Fibroblast of lung (primary cell): ENCODE measurements around the gene EXTL1. TPM values are rescaled to one million over a fixed set of nuclear protein-coding genes. Genes with fewer than 3 reads are reported as not detected.
A peak's percentile ranks its signal among the peaks of the same experiment; 100 is the strongest.

ENCODE experiments used
- DNase-seq, 2 donors: peaks; one replicate each; pipeline versions ENCODE4 v3.0.0 to v3.0.0-alpha.2; 2010; ENCODE audit warnings: low read depth in 2 of 2
- H2AFZ ChIP-seq: 2 replicates; pipeline ENCODE4 v1.5.1; 2012; ENCODE audit warnings: low read length, control low read depth, inconsistent platforms
- H3K27ac ChIP-seq: 2 replicates; pipeline ENCODE4 v1.5.1; 2011; ENCODE audit warnings: low read length, control low read depth; ENCODE audit not compliant: insufficient read depth
- H3K27me3 ChIP-seq: 2 replicates; pipeline ENCODE4 v1.5.1; 2011; ENCODE audit warnings: mild to moderate bottlenecking, low read length; ENCODE audit not compliant: control insufficient read depth, insufficient read depth
- H3K36me3 ChIP-seq: 2 replicates; pipeline ENCODE4 v1.5.1; 2011; ENCODE audit warnings: low read length; ENCODE audit not compliant: control insufficient read depth, insufficient read depth
- H3K4me1 ChIP-seq: 2 replicates; pipeline ENCODE4 v1.5.1; 2011; ENCODE audit warnings: low read length; ENCODE audit not compliant: control insufficient read depth, insufficient read depth; ENCODE audit errors: extremely low read depth
- H3K4me2 ChIP-seq: 2 replicates; pipeline ENCODE4 v1.5.1; 2011; ENCODE audit warnings: low read length, control low read depth; ENCODE audit not compliant: insufficient read depth; ENCODE audit errors: extremely low read depth
- H3K4me3 ChIP-seq, 4 experiments: fragments of 200-600 bp in 1 of 4; sonication (generic) in 1 of 4; replicated peaks in 1 of 4; 2 replicates each; pipeline ENCODE4 v1.5.1; 2011 to 2016; ENCODE audit warnings: low read length in 4 of 4, low read depth in 3 of 4, mild to moderate bottlenecking in 3 of 4, control low read depth in 2 of 4, inconsistent platforms in 1 of 4, mixed read lengths in 1 of 4; ENCODE audit not compliant: insufficient read depth in 1 of 4; ENCODE audit errors: control extremely low read depth in 1 of 4
- H3K79me2 ChIP-seq: 2 replicates; pipeline ENCODE4 v1.5.1; 2012; ENCODE audit warnings: mild to moderate bottlenecking, low read length, inconsistent platforms; ENCODE audit not compliant: control insufficient read depth, insufficient read depth
- H3K9ac ChIP-seq: 2 replicates; pipeline ENCODE4 v1.5.1; 2011; ENCODE audit warnings: mild to moderate bottlenecking, low read length, control low read depth; ENCODE audit not compliant: insufficient read depth
- H3K9me3 ChIP-seq: 2 replicates; pipeline ENCODE4 v1.5.1; 2012; ENCODE audit warnings: low read depth, low read length; ENCODE audit not compliant: control insufficient read depth, insufficient read depth
- H4K20me1 ChIP-seq: 2 replicates; pipeline ENCODE4 v1.5.1; 2011; ENCODE audit warnings: low read length; ENCODE audit not compliant: control insufficient read depth, insufficient read depth; ENCODE audit errors: extremely low read depth
- EZH2 ChIP-seq: IDR thresholded peaks from 2 replicates; pipeline ENCODE4 v1.5.1; 2012; ENCODE audit warnings: low read length, control low read depth, mild to moderate bottlenecking; ENCODE audit errors: missing control alignments
- polyA plus RNA-seq, 2 donors: library from polyadenylated mRNA; depleted of rRNA in 1 of 2; stranded (reverse) in 1 of 2; unstranded in 1 of 2; fragments of >200 nt; gene quantifications; 2 replicates each; pipeline ENCODE4 v1.2.1, GENCODE V29; 2011 to 2012; ENCODE audit warnings: missing spikeins in 1 of 2
- total RNA-seq: library from RNA; depleted of rRNA; stranded (reverse); fragments of >200 nt; gene quantifications from 2 replicates; pipeline ENCODE4 v1.2.1, GENCODE V29; 2014
- TF ChIP-seq, protein P1 (sequence below), 2 donors: IDR thresholded peaks in 1 of 2; conservative IDR thresholded peaks in 1 of 2; 1 replicate in 1 of 2; 2 replicates in 1 of 2; pipeline ENCODE4 v1.5.1; 2011 to 2012; ENCODE audit warnings: low read length in 2 of 2, control low read depth in 1 of 2, inconsistent platforms in 1 of 2, low read depth in 1 of 2, mild to moderate bottlenecking in 1 of 2

EXTL1 gene
- total and polyA plus RNA-seq, 2 donors (not counting 1 experiment from before 2014, with no cell fraction given): 0.33 to 0.39 TPM

DNA sequence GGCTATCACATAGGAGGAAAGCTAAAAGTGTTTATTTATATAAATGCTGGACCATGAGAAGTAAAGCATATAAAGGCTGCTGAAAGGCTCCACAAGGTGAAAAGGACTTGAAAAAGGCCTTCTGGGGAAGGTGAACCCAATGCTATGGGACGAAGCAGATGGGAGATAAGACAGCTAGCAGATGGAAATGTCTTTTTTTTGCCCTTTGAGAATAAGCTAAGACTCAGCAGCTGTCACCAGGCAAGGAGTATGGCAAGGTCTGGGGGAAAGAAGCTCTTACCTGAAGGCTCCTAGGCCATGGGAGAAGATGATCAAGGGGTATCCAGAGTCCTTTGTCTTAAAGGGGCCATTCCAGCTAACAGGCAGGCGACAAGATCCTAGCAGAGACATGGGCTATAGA is 33.6 kb upstream of the EXTL1 start:
- H3K27ac ChIP-seq: no peak overlapping the region

DNA sequence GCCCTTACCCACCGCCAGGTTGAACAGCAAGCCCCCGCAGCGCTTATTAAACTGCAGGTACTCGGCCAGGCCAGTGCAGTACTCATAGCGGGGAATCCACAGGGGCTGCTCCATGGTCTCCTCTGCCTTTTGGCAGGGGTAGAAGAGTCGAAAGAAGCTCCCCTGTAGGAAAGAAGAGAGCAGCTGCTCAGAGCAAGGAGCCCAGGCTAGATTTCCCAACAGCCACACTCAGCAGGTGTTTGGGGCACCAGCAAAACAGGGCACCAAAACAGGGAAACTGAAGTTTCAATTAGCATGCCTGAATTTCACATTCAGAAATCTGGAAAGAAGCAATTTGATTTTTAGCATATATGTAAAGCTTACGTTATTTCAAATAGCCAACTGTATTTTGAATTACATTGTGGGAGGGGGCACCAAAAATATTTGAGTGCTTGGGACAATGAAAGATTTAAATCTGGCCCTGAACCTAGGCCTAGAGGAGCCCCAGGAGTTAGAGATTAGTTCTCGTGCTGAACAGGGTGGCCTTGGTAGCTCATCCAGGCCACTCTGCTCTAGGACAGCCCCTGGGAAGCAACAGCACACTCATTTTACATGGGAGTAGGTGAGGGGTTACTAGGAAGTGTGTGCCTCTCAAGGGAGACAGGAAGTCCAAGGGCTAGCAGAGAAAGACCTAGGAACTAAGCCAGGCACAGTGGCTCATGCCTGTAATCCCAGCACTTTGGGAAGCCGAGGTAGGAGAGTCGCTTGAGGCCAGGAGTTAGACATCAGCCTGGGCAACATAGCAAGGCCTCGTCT is 31.9 kb upstream of the EXTL1 start:
- no peak for TF ChIP-seq EZH2
- TF ChIP-seq, protein P1, sequence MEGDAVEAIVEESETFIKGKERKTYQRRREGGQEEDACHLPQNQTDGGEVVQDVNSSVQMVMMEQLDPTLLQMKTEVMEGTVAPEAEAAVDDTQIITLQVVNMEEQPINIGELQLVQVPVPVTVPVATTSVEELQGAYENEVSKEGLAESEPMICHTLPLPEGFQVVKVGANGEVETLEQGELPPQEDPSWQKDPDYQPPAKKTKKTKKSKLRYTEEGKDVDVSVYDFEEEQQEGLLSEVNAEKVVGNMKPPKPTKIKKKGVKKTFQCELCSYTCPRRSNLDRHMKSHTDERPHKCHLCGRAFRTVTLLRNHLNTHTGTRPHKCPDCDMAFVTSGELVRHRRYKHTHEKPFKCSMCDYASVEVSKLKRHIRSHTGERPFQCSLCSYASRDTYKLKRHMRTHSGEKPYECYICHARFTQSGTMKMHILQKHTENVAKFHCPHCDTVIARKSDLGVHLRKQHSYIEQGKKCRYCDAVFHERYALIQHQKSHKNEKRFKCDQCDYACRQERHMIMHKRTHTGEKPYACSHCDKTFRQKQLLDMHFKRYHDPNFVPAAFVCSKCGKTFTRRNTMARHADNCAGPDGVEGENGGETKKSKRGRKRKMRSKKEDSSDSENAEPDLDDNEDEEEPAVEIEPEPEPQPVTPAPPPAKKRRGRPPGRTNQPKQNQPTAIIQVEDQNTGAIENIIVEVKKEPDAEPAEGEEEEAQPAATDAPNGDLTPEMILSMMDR (conservative IDR thresholded peaks at IDR 0.05 in 1 of 2, IDR thresholded peaks at IDR 0.05 in 1 of 2; ENCODE audit: low read depth in 1 of 2, low read length in 2 of 2): no peak
- DNase-seq: peak in 1 of 2 donors; percentile 36

More for the DNA sequence above, 33.6 kb upstream of the EXTL1 start:
- no peak overlapping the region for H2AFZ ChIP-seq
- no peaks in the 10 kb centered on the region for H3K4me1 ChIP-seq
- DNase-seq: no peak
- no peaks in the 10 kb centered on the region for H3K9me3 ChIP-seq
- no peak for TF ChIP-seq EZH2
- TF ChIP-seq, protein P1 (conservative IDR thresholded peaks at IDR 0.05 in 1 of 2, IDR thresholded peaks at IDR 0.05 in 1 of 2; ENCODE audit: low read depth in 1 of 2, low read length in 2 of 2): no peak
- H3K9ac ChIP-seq: no peak overlapping the region
- H3K36me3 ChIP-seq: no peaks in the 10 kb centered on the region
- no peaks in the 10 kb centered on the region for H3K79me2 ChIP-seq
- H3K4me3 ChIP-seq: no peak overlapping the region
- H3K4me2 ChIP-seq: no peak overlapping the region
- H3K27me3 ChIP-seq: no peaks in the 10 kb centered on the region
- no peaks in the 10 kb centered on the region for H4K20me1 ChIP-seq

DNA sequence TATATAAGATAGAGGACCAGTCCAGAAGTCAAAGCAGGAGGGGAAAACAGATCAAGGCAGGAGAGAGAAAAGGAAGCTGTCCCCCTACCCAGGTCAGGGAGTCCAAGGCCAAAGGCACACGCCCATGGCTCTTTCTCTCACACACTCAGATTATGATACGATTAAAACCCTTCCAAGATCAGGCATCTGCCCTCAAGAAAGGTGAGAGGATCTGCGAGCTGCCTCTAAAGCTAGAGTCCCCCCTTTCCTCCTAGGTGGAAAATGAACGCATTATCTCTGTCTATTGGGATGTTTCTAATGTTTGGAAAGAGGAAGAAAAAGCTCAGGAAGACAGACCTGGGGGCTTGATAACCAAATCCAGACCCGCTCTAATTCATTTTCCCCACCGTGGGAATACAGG is 31.3 kb upstream of the EXTL1 start:
- Histone ChIP-seq H3K36me3 (no peaks in the 10 kb centered on the region), H3K9ac (no peak overlapping the region), H3K4me3 (no peak overlapping the region), H3K9me3 (no peaks in the 10 kb centered on the region), H3K4me1 (no peaks in the 10 kb centered on the region), H3K79me2 (no peaks in the 10 kb centered on the region), H2AFZ (no peak overlapping the region), H4K20me1 (no peaks in the 10 kb centered on the region), H3K27me3 (no peaks in the 10 kb centered on the region), H3K4me2 (no peak overlapping the region), H3K27ac (no peak overlapping the region)
- TF ChIP-seq EZH2: no peak
- TF ChIP-seq, protein P1 (conservative IDR thresholded peaks at IDR 0.05 in 1 of 2, IDR thresholded peaks at IDR 0.05 in 1 of 2; ENCODE audit: low read depth in 1 of 2, low read length in 2 of 2): no peak
- DNase-seq: no peak

More for the DNA sequence above, 31.9 kb upstream of the EXTL1 start:
- Histone ChIP-seq H3K9ac (no peak overlapping the region), H4K20me1 (no peaks in the 10 kb centered on the region), H3K79me2 (no peaks in the 10 kb centered on the region), H3K9me3 (no peaks in the 10 kb centered on the region), H3K4me3 (no peak overlapping the region), H2AFZ (no peak overlapping the region), H3K4me2 (no peak overlapping the region), H3K27ac (no peak overlapping the region), H3K4me1 (no peaks in the 10 kb centered on the region), H3K27me3 (no peaks in the 10 kb centered on the region), H3K36me3 (no peaks in the 10 kb centered on the region)
